GM12891 (cell line): Measurements from ENCODE around the gene BDH2.

Experiments
- DNase-seq: peaks from one replicate; pipeline ENCODE4 v3.0.0; 2011; ENCODE audit warnings: low spot score; ENCODE audit not compliant: insufficient read length
- FAIRE-seq: peaks from 2 replicates; lab custom pipeline; 2011; peaks lifted over from hg19 to GRCh38; lab: Jason Lieb, UNC
- PAX5 ChIP-seq: IDR thresholded peaks from 2 replicates; pipeline ENCODE4 v1.6.1; 2011; ENCODE audit warnings: low read length, moderate library complexity, mild to moderate bottlenecking; ENCODE audit not compliant: insufficient read depth, severe bottlenecking
- POLR2A ChIP-seq: IDR thresholded peaks from 2 replicates; pipeline ENCODE4 v1.6.1; 2011; ENCODE audit warnings: low read depth, low read length, control low read depth
- POLR2AphosphoS5 ChIP-seq: IDR thresholded peaks from 2 replicates; pipeline ENCODE4 v1.6.1; 2011; ENCODE audit warnings: low read depth, low read length, control low read depth
- POU2F2 ChIP-seq: IDR thresholded peaks from 2 replicates; pipeline ENCODE4 v1.6.1; 2011; ENCODE audit warnings: low read depth, mild to moderate bottlenecking, control low read depth, low read length, moderate library complexity
- SPI1 ChIP-seq: IDR thresholded peaks from 2 replicates; pipeline ENCODE4 v1.6.1; 2011; ENCODE audit warnings: low read depth, low read length, control low read depth
- TAF1 ChIP-seq: IDR thresholded peaks from 2 replicates; pipeline ENCODE4 v1.6.1; 2011; ENCODE audit warnings: low read depth, low read length, control low read depth

BDH2 gene

DNA sequence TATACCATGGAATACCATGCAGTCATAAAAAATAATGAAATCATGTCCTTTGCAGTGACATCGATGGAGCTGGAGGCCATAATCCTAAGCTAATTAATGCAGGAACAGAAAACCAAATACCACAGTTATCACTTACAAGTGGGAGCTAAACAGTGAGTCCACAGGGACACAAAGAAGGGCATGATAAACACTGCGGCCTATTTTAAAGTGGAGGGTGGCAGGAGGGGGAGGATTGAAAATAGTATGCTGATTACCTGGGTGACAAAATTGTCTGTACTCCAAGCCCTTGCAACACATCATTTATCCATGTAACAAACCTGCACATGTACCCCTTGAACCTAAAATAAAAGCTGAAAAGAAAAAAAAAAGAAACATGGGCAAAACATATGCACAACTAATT is 63.5 kb downstream of the BDH2 start:
- DNase-seq (no peak), FAIRE-seq (no peak)
- no peak for TF ChIP-seq POLR2A
- no peak for TF ChIP-seq TAF1
- TF ChIP-seq SPI1, result no peak
- no peak for TF ChIP-seq POU2F2
- no peak for TF ChIP-seq PAX5

DNA sequence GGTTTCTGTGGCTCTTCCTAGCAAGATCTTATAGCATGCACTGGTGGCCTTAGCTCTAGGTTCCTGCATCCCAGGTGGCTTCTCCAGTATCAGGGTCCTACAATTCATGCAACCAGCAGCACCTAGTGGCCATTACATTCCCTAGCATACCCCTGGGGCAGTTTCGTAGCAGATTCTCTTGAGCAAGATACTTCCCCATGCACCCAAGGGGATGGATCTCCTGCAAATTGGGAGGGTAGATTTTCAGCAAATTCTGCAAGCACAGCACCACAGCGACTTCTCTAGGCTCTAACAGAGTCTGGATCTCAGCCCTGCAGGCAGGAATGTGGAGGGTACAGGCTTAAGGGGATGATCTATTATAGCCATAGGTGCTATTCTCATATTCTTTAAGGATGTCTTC is 67.1 kb downstream of the BDH2 start:
- DNase-seq, result no peak
- TF ChIP-seq POU2F2, result no peak
- no peak for TF ChIP-seq SPI1
- no peak for TF ChIP-seq TAF1
- no peak for TF ChIP-seq POLR2A
- TF ChIP-seq PAX5, result no peak
- no peak for TF ChIP-seq POLR2AphosphoS5
- peak; percentile 58 for FAIRE-seq

DNA sequence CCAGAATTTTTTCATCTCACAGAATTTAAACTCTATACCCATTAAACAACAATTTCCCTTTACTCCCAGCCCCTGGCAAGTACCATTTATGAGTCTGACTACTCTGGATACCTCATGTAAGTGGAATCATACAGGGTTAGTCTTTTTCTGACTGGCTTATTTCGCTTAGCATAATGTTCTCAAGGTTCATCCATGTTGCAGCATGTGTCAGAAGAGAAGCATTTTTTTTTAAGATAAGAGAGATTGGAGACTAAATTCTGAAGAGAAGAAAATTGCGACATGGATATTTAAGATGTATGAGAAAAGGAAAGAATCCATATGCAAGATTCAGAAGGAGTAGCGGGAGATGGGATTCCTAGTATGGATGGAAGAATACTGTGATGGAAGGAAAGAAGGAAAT is 68.8 kb downstream of the BDH2 start:
- TF ChIP-seq POLR2A, result no peak
- DNase-seq (no peak), FAIRE-seq (no peak)

DNA sequence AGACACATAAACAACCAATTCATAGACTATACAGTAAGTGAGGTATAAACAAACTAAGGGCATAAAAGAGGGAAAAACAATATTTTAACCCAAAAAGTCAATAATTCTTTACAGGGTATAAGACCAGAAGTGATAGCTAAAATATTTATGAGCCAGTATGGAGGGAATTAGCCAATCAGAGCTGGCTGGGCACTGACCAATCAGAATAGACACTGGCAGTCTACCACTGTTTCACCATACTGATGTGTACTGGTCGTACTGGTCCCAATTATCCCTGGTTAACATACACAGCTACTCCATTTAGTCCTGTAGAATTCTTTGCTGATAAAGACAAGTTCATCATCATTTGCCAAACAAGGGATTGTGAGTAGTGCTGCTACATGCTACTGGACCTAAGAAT is 70.3 kb downstream of the BDH2 start:
- FAIRE-seq (peak; percentile 61), DNase-seq (no peak)
- TF ChIP-seq PAX5 (no peak), POLR2A (no peak), POLR2AphosphoS5 (no peak), POU2F2 (no peak), SPI1 (no peak), TAF1 (no peak)
